H1 (cell line): ENCODE measurements around the gene CTAGE15. TPM values are rescaled to one million over a fixed set of nuclear protein-coding genes. Genes with fewer than 3 reads are reported as not detected.
"Not testable (repeated sequence)": the region's sequence is repeated elsewhere in the genome, so short reads cannot be mapped to it uniquely, and the experiment has no call there.

Source experiments
- CTCF ChIA-PET: fragments of 300-600 bp; sonication (Branson Sonifier 250); formaldehyde crosslinking; loops from one replicate; lab custom pipeline; 2021; ENCODE audit not compliant: partially characterized antibody; lab: Charles Lee
- POLR2A ChIA-PET: fragments of 300-600 bp; sonication (Branson Sonifier 250); formaldehyde crosslinking; loops from one replicate; lab custom pipeline; 2021; ENCODE audit warnings: inconsistent platforms; ENCODE audit not compliant: partially characterized antibody; lab: Charles Lee
- DNase-seq, 2 experiments: peaks; one replicate each; pipeline versions ENCODE4 v3.0.0 to v3.0.0-alpha.2; 2010 to 2022; ENCODE audit warnings: low spot score in 2 of 2, low read depth in 1 of 2, mixed read lengths in 1 of 2
- FAIRE-seq: peaks from 2 replicates; lab custom pipeline; 2011; peaks lifted over from hg19 to GRCh38; lab: Jason Lieb, UNC
- H2AFZ ChIP-seq: 2 replicates; pipeline ENCODE4 v1.8.1; 2012; ENCODE audit warnings: low read length, inconsistent platforms
- H2AK5ac ChIP-seq: 2 replicates; pipeline ENCODE4 v1.6.1; 2013; ENCODE audit warnings: low read depth, low read length
- H2BK120ac ChIP-seq: replicated peaks from 2 replicates; pipeline ENCODE3; 2013; ENCODE audit warnings: low read depth, low read length, inconsistent platforms
- H2BK12ac ChIP-seq: 2 replicates; pipeline ENCODE4 v1.6.1; 2013; ENCODE audit warnings: low read depth, low read length
- H2BK15ac ChIP-seq: 2 replicates; pipeline ENCODE4 v1.6.1; 2013; ENCODE audit warnings: low read length
- H2BK20ac ChIP-seq: 2 replicates; pipeline ENCODE4 v1.6.1; 2013; ENCODE audit warnings: low read length
- H2BK5ac ChIP-seq: 2 replicates; pipeline ENCODE4 v1.6.1; 2013; ENCODE audit warnings: low read depth, low read length
- H3K14ac ChIP-seq: 2 replicates; pipeline ENCODE4 v1.6.1; 2013; ENCODE audit warnings: inconsistent platforms; ENCODE audit not compliant: insufficient read length
- H3K18ac ChIP-seq: 2 replicates; pipeline ENCODE4 v1.6.1; 2013; ENCODE audit warnings: low read length; ENCODE audit errors: extremely low read depth
- H3K23ac ChIP-seq: 2 replicates; pipeline ENCODE4 v1.6.1; 2013; ENCODE audit warnings: inconsistent platforms; ENCODE audit not compliant: insufficient read length
- H3K23me2 ChIP-seq: 2 replicates; pipeline ENCODE4 v1.6.1; 2013; ENCODE audit warnings: low read depth, low read length
- H3K27ac ChIP-seq: 2 replicates; pipeline ENCODE4 v1.6.1; 2011; ENCODE audit warnings: low read depth, low read length, inconsistent platforms
- H3K27me3 ChIP-seq, 4 experiments: replicated peaks in 1 of 4; 1 replicate in 1 of 4; 2 replicates in 3 of 4; pipeline versions ENCODE4 v1.6.1 to v1.8.1; 2011 to 2013; ENCODE audit warnings: low read length in 3 of 4, mild to moderate bottlenecking in 3 of 4, inconsistent platforms in 2 of 4, mixed read lengths in 2 of 4, moderate library complexity in 1 of 4; ENCODE audit not compliant: control insufficient read depth in 3 of 4, insufficient read depth in 3 of 4; ENCODE audit errors: extremely low read depth in 1 of 4
- H3K36me3 ChIP-seq, 4 experiments: 2 replicates each; pipeline versions ENCODE4 v1.6.1 to v1.8.1; 2011 to 2013; ENCODE audit warnings: mild to moderate bottlenecking in 4 of 4, low read length in 3 of 4, moderate library complexity in 2 of 4, control low read depth in 1 of 4, inconsistent platforms in 1 of 4; ENCODE audit not compliant: insufficient read depth in 4 of 4, control insufficient read depth in 2 of 4
- H3K4ac ChIP-seq: replicated peaks from 2 replicates; pipeline ENCODE3; 2013; ENCODE audit warnings: low read length, low read depth, mixed read lengths, inconsistent platforms; ENCODE audit not compliant: insufficient read length
- H3K4me1 ChIP-seq, 4 experiments: replicated peaks in 1 of 4; 1 replicate in 1 of 4; 2 replicates in 3 of 4; pipeline versions ENCODE4 v1.6.1 to v1.8.1; 2011 to 2013; ENCODE audit warnings: low read length in 3 of 4, inconsistent platforms in 2 of 4, mixed read lengths in 1 of 4; ENCODE audit not compliant: insufficient read depth in 4 of 4, control insufficient read depth in 3 of 4
- H3K4me2 ChIP-seq, 2 experiments: 2 replicates each; pipeline versions ENCODE4 v1.6.1 to v1.8.1; 2011 to 2013; ENCODE audit warnings: low read depth in 2 of 2, low read length in 2 of 2, control low read depth in 1 of 2, inconsistent platforms in 1 of 2, mild to moderate bottlenecking in 1 of 2; ENCODE audit not compliant: insufficient read depth in 1 of 2
- H3K4me3 ChIP-seq, 4 experiments: fragments of 200-600, 300-600 bp in 1 of 4; sonication (generic), shearing (Covaris generic), sonication (Bioruptor Twin) in 1 of 4; 2 replicates each; pipeline versions ENCODE4 v1.5.1 to v1.8.1; 2011 to 2016; ENCODE audit warnings: low read length in 4 of 4, low read depth in 3 of 4, control low read depth in 2 of 4, inconsistent platforms in 2 of 4, mild to moderate bottlenecking in 2 of 4, mixed read lengths in 1 of 4, moderate library complexity in 1 of 4; ENCODE audit not compliant: insufficient read depth in 2 of 4; ENCODE audit errors: extremely low read depth in 1 of 4
- H3K56ac ChIP-seq: replicated peaks from 2 replicates; pipeline ENCODE3; 2013; ENCODE audit warnings: low read depth, mild to moderate bottlenecking, mixed read lengths, low read length, inconsistent platforms; ENCODE audit not compliant: insufficient read length
- H3K79me1 ChIP-seq: 2 replicates; pipeline ENCODE4 v1.6.1; 2013; ENCODE audit warnings: low read depth, low read length, control low read depth
- H3K79me2 ChIP-seq, 2 experiments: 2 replicates each; pipeline versions ENCODE4 v1.6.1 to v1.8.1; 2012 to 2013; ENCODE audit warnings: low read length in 2 of 2, mild to moderate bottlenecking in 2 of 2, inconsistent platforms in 1 of 2; ENCODE audit not compliant: insufficient read depth in 2 of 2, control insufficient read depth in 1 of 2
- H3K9ac ChIP-seq, 4 experiments: replicated peaks in 1 of 4; 1 replicate in 1 of 4; 2 replicates in 3 of 4; pipeline versions ENCODE4 v1.6.1 to v1.8.1; 2011 to 2013; ENCODE audit warnings: low read depth in 3 of 4, low read length in 3 of 4, control low read depth in 2 of 4, mild to moderate bottlenecking in 2 of 4, moderate library complexity in 2 of 4, inconsistent platforms in 1 of 4; ENCODE audit errors: extremely low read depth in 1 of 4
- H3K9me3 ChIP-seq, 2 experiments: 2 replicates each; pipeline versions ENCODE4 v1.6.1 to v1.8.1; 2012 to 2013; ENCODE audit warnings: mild to moderate bottlenecking in 2 of 2, moderate library complexity in 2 of 2, control low read depth in 1 of 2, inconsistent platforms in 1 of 2, low read depth in 1 of 2, low read length in 1 of 2, mixed read lengths in 1 of 2; ENCODE audit not compliant: insufficient read depth in 2 of 2
- H4K20me1 ChIP-seq, 2 experiments: replicated peaks in 1 of 2; 2 replicates each; pipeline versions ENCODE3 to v1.8.1; 2011 to 2013; ENCODE audit warnings: inconsistent platforms in 2 of 2, low read length in 2 of 2, mild to moderate bottlenecking in 1 of 2; ENCODE audit not compliant: insufficient read depth in 2 of 2, control insufficient read depth in 1 of 2
- H4K5ac ChIP-seq: 2 replicates; pipeline ENCODE4 v1.6.1; 2013; ENCODE audit warnings: low read length, low read depth, mixed read lengths, inconsistent platforms; ENCODE audit not compliant: insufficient read length
- H4K8ac ChIP-seq: 2 replicates; pipeline ENCODE4 v1.8.0; 2013; ENCODE audit warnings: mild to moderate bottlenecking, moderate library complexity, low read length, inconsistent platforms; ENCODE audit not compliant: insufficient read depth; ENCODE audit errors: extremely low read depth
- H4K91ac ChIP-seq: replicated peaks from 2 replicates; pipeline ENCODE3; 2013; ENCODE audit warnings: low read length, mixed read lengths, inconsistent platforms; ENCODE audit not compliant: insufficient read length
- WGBS, 2 experiments: shearing (Covaris generic) in 1 of 2; methylation state at CpG; one replicate each; pipeline versions ENCODE4 v1.1.6 to v1.1.7; 2013 to 2015; ENCODE audit warnings: low lambda C conversion rate in 2 of 2, mixed read lengths in 2 of 2, inconsistent platforms in 1 of 2, low coverage in 1 of 2, missing lambda C conversion rate in 1 of 2; ENCODE audit not compliant: insufficient replicate concordance in 2 of 2, insufficient coverage in 1 of 2, insufficient read length in 1 of 2; ENCODE audit errors: extremely low coverage in 1 of 2, missing lambda C conversion rate in 1 of 2; 5-methylcytosine and 5-hydroxymethylcytosine counted together
- polyA plus RNA-seq, 7 experiments: library from polyadenylated mRNA; depleted of rRNA in 3 of 7; stranded (reverse) in 5 of 7; unstranded in 2 of 7; fragments of >200 nt in 5 of 7; fragments of 200-250 nt in 2 of 7; gene quantifications; 1 replicate in 5 of 7; 2 replicates in 1 of 7; 4 replicates in 1 of 7; pipeline versions ENCODE4 v1.2.1 to v1.2.3, GENCODE V29; 2011 to 2013; ENCODE audit warnings: missing spikeins in 2 of 7, mixed read lengths in 2 of 7
- total RNA-seq: library from RNA; stranded (reverse); fragmentation: NEBNext Ultra II Directional; extraction: Animal tissue kit (Norgen Biotek cat#: 25700); gene quantifications from 2 replicates; pipeline ENCODE4 v1.2.1, GENCODE V29; 2021

CTAGE15 gene
- total and polyA plus RNA-seq, 2 of the 8 experiments (the other 6 are each of a cell fraction or from before 2014, with no cell fraction given) = 0.06 to 0.86 TPM

- H3K23ac ChIP-seq, H2AFZ ChIP-seq, H3K4me3 ChIP-seq, H3K36me3 ChIP-seq, H2BK15ac ChIP-seq, H4K8ac ChIP-seq, H3K79me1 ChIP-seq, H3K56ac ChIP-seq, H2BK20ac ChIP-seq, H3K4ac ChIP-seq, H3K9ac ChIP-seq, H4K20me1 ChIP-seq, H3K14ac ChIP-seq, H3K9me3 ChIP-seq, H3K79me2 ChIP-seq, FAIRE-seq, H3K27me3 ChIP-seq, H3K23me2 ChIP-seq, H2AK5ac ChIP-seq, CTCF ChIA-PET, H2BK120ac ChIP-seq, H3K4me1 ChIP-seq, DNase-seq, H3K4me2 ChIP-seq, H4K91ac ChIP-seq, H3K27ac ChIP-seq, H3K18ac ChIP-seq, POLR2A ChIA-PET, H4K5ac ChIP-seq, H2BK5ac ChIP-seq, H2BK12ac ChIP-seq: not testable (repeated sequence)
- 96% methylated on average over 4 of the region's 11 CpGs; no CpG with 5 or more reads in 1 of the 2 experiments for WGBS, 2 experiments
Observed at GRCh38 chr7:143598086-143598485, 26.5 kb downstream of the CTAGE15 start.

- H2BK120ac ChIP-seq, H3K4me1 ChIP-seq, FAIRE-seq, H2BK20ac ChIP-seq, H3K9ac ChIP-seq, H3K4ac ChIP-seq, H3K18ac ChIP-seq, H4K20me1 ChIP-seq, H3K79me1 ChIP-seq, H3K79me2 ChIP-seq, H3K23ac ChIP-seq, H4K5ac ChIP-seq, H3K36me3 ChIP-seq, H2AFZ ChIP-seq, POLR2A ChIA-PET, H3K27ac ChIP-seq, CTCF ChIA-PET, DNase-seq, H3K4me3 ChIP-seq, H4K8ac ChIP-seq, H2BK15ac ChIP-seq, H2BK5ac ChIP-seq, H3K56ac ChIP-seq, H3K9me3 ChIP-seq, H3K4me2 ChIP-seq, H4K91ac ChIP-seq, H3K14ac ChIP-seq, H2AK5ac ChIP-seq, H3K23me2 ChIP-seq, H3K27me3 ChIP-seq, H2BK12ac ChIP-seq: not testable (repeated sequence)
- no CpG with 5 or more reads among the region's 2 CpGs for WGBS, 2 experiments
Observed at GRCh38 chr7:143603549-143603948, 31.9 kb downstream of the CTAGE15 start.
